Neural progenitor cell (in vitro differentiated cells): Measurements from ENCODE around the gene SMNDC1. TPM values are rescaled to one million over a fixed set of nuclear protein-coding genes. Genes with fewer than 3 reads are reported as not detected.

Source experiments
- DNase-seq: peaks from one replicate; pipeline ENCODE4 v3.0.0-alpha.2; 2016; ENCODE audit warnings: low spot score
- H2AFZ ChIP-seq: fragments of 200-600 bp; sonication (generic); replicated peaks from 2 replicates; pipeline ENCODE4 v1.6.1; 2016; ENCODE audit warnings: antibody characterized with exemption
- H3F3A ChIP-seq: fragments of 200-600 bp; sonication (generic); 2 replicates; pipeline ENCODE4 v1.6.1; 2016; ENCODE audit warnings: antibody characterized with exemption, low read depth
- H3K27ac ChIP-seq: fragments of 200-600 bp; sonication (generic); 2 replicates; pipeline ENCODE4 v1.5.1; 2016; ENCODE audit warnings: mild to moderate bottlenecking
- H3K27me3 ChIP-seq: fragments of 200-600 bp; sonication (generic); 2 replicates; pipeline ENCODE4 v1.6.1; 2016; ENCODE audit warnings: mild to moderate bottlenecking, moderate library complexity
- H3K36me3 ChIP-seq: fragments of 200-600 bp; sonication (generic); 2 replicates; pipeline ENCODE4 v1.5.1; 2016
- H3K4me1 ChIP-seq: fragments of 200-600 bp; sonication (generic); 2 replicates; pipeline ENCODE4 v1.6.1; 2016; ENCODE audit warnings: mixed run types
- H3K4me2 ChIP-seq: fragments of 200-600 bp; sonication (generic); 2 replicates; pipeline ENCODE4 v1.6.1; 2016
- H3K4me3 ChIP-seq: fragments of 200-600 bp; sonication (generic); 2 replicates; pipeline ENCODE4 v1.5.1; 2016
- H3K79me2 ChIP-seq: fragments of 200-600 bp; sonication (generic); 2 replicates; pipeline ENCODE4 v1.6.1; 2016; ENCODE audit warnings: low read depth
- H3K9ac ChIP-seq: fragments of 200-600 bp; sonication (generic); 2 replicates; pipeline ENCODE4 v1.6.1; 2016
- H3K9me3 ChIP-seq: fragments of 200-600 bp; sonication (generic); 2 replicates; pipeline ENCODE4 v1.5.1; 2016; ENCODE audit warnings: low read depth
- H4K20me1 ChIP-seq: fragments of 200-600 bp; sonication (generic); 2 replicates; pipeline ENCODE4 v1.6.1; 2016; ENCODE audit warnings: low read depth
- H3K27ac Mint-ChIP-seq: 3 replicates; pipeline ENCODE4 v1.8.0; 2021; ENCODE audit warnings: mixed read lengths
- H3K27me3 Mint-ChIP-seq: 2 replicates; pipeline ENCODE4 v1.8.0; 2022; ENCODE audit warnings: low read depth, mild to moderate bottlenecking, inconsistent platforms, moderate library complexity, mixed read lengths; ENCODE audit not compliant: insufficient read depth
- H3K36me3 Mint-ChIP-seq: 3 replicates; pipeline ENCODE4 v1.8.0; 2021; ENCODE audit warnings: mixed read lengths
- H3K4me1 Mint-ChIP-seq: 3 replicates; pipeline ENCODE4 v1.8.0; 2021; ENCODE audit warnings: mixed read lengths
- H3K4me3 Mint-ChIP-seq: 3 replicates; pipeline ENCODE4 v1.8.0; 2021; ENCODE audit warnings: mild to moderate bottlenecking, moderate library complexity, mixed read lengths
- H3K9me3 Mint-ChIP-seq: 3 replicates; pipeline ENCODE4 v1.8.0; 2020; ENCODE audit warnings: mixed read lengths
- CTCF ChIP-seq: fragments of 200-600 bp; sonication (generic); IDR thresholded peaks from 2 replicates; pipeline ENCODE4 v1.5.1; 2017; ENCODE audit warnings: antibody characterized with exemption, mild to moderate bottlenecking
- EZH2 ChIP-seq: fragments of 200-600 bp; sonication (generic); IDR thresholded peaks from 2 replicates; pipeline ENCODE4 v1.6.1; 2017; ENCODE audit warnings: antibody characterized with exemption, mild to moderate bottlenecking, moderate library complexity
- EZH2phosphoT487 ChIP-seq: fragments of 200-600 bp; sonication (generic); IDR thresholded peaks from 2 replicates; pipeline ENCODE4 v1.6.1; 2017; ENCODE audit warnings: antibody characterized with exemption
- total RNA-seq: library from RNA; depleted of rRNA; stranded (reverse); fragments of >200 nt; gene quantifications from 2 replicates; pipeline ENCODE4 v1.2.3, GENCODE V29; 2015; ENCODE audit warnings: low replicate concordance

The SMNDC1 gene
- total RNA-seq, 1 donor from 2014 or later: 18.1 TPM

GRCh38 chr10:110312206-110312605 lies 7.5 kb upstream of the SMNDC1 start:
- Histone ChIP-seq H3F3A (no peaks in the 10 kb centered on the region), H3K4me1 (peaks cover 4% of the 10 kb centered on the region), H4K20me1 (no peaks in the 10 kb centered on the region), H3K79me2 (no peaks in the 10 kb centered on the region), H3K9me3 (no peaks in the 10 kb centered on the region), H3K27ac (no peak overlapping the region), H3K36me3 (no peaks in the 10 kb centered on the region), H2AFZ (no peak overlapping the region), H3K4me2 (no peak overlapping the region), H3K27me3 (no peaks in the 10 kb centered on the region), H3K4me3 (no peak overlapping the region), H3K9ac (no peak overlapping the region)
- TF ChIP-seq EZH2 (no peak), CTCF (no peak), EZH2phosphoT487 (no peak)
- Mint-ChIP-seq H3K4me3 (no peak overlapping the region), H3K36me3 (no peaks in the 10 kb centered on the region), H3K9me3 (no peaks in the 10 kb centered on the region), H3K27ac (no peak overlapping the region), H3K27me3 (no peaks in the 10 kb centered on the region), H3K4me1 (peaks cover 11% of the 10 kb centered on the region)
- DNase-seq: no peak

GRCh38 chr10:110311357-110311949 lies 6.7 kb upstream of the SMNDC1 start:
- Histone ChIP-seq H3K27me3 (no peaks in the 10 kb centered on the region), H3K9me3 (no peaks in the 10 kb centered on the region), H3K9ac (no peak overlapping the region), H3K27ac (no peak overlapping the region), H3K4me3 (no peak overlapping the region), H3K36me3 (no peaks in the 10 kb centered on the region), H3K4me1 (peaks cover 4% of the 10 kb centered on the region), H3F3A (no peaks in the 10 kb centered on the region), H4K20me1 (no peaks in the 10 kb centered on the region), H2AFZ (peak overlapping the region; percentile 21), H3K4me2 (no peak overlapping the region), H3K79me2 (no peaks in the 10 kb centered on the region)
- Mint-ChIP-seq H3K4me3 (no peak overlapping the region), H3K9me3 (no peaks in the 10 kb centered on the region), H3K27me3 (no peaks in the 10 kb centered on the region), H3K4me1 (peaks cover 11% of the 10 kb centered on the region), H3K27ac (no peak overlapping the region), H3K36me3 (no peaks in the 10 kb centered on the region)
- DNase-seq: peak; percentile 82
- TF ChIP-seq CTCF: peak; percentile 78
- no peak for TF ChIP-seq EZH2phosphoT487

- H3K27ac Mint-ChIP-seq: no peak overlapping the region
- H3K4me1 Mint-ChIP-seq: peaks cover 16% of the 10 kb centered on the region
- no peak overlapping the region for H3K9ac ChIP-seq
- H3F3A ChIP-seq: peaks cover 1% of the 10 kb centered on the region
- no peaks in the 10 kb centered on the region for H3K79me2 ChIP-seq
- no peak overlapping the region for H3K27ac ChIP-seq
- H3K4me1 ChIP-seq: peaks cover 4% of the 10 kb centered on the region
- H3K4me3 ChIP-seq: no peak overlapping the region
- H3K36me3 Mint-ChIP-seq: no peaks in the 10 kb centered on the region
- no peak for DNase-seq
- H3K36me3 ChIP-seq: no peaks in the 10 kb centered on the region
- H3K27me3 ChIP-seq: no peaks in the 10 kb centered on the region
- H3K4me3 Mint-ChIP-seq: no peak overlapping the region
- no peaks in the 10 kb centered on the region for H4K20me1 ChIP-seq
- H3K27me3 Mint-ChIP-seq: no peaks in the 10 kb centered on the region
- H3K9me3 Mint-ChIP-seq: no peaks in the 10 kb centered on the region
- H2AFZ ChIP-seq: no peak overlapping the region
- H3K4me2 ChIP-seq: no peak overlapping the region
- TF ChIP-seq EZH2: no peak
- TF ChIP-seq EZH2phosphoT487: no peak
- no peak for TF ChIP-seq CTCF
- H3K9me3 ChIP-seq: no peaks in the 10 kb centered on the region
These were observed 6.0 kb upstream of the SMNDC1 start for GRCh38 chr10:110310741-110311140.
